Inflammatory macrophage treated with lipopolysaccharide for 1 hour (primary cell): ENCODE data around the gene UBE4A.

Experiments used
- DNase-seq, 2 donors: peaks; one replicate each; pipeline ENCODE4 v3.0.0-alpha.2; 2020 to 2022

Gene UBE4A

GRCh38 chr11:118341815-118342489, 17.4 kb upstream of the UBE4A start:
- DNase-seq: no peak

- no peak for DNase-seq
Observed at GRCh38 chr11:118342503-118343161, 16.8 kb upstream of the UBE4A start, which contains the start of gene CD3D. Gene CD3D (minus strand): TSS chr11:118342705. CDS start chr11:118342607, 98 bp downstream.

GRCh38 chr11:118343248-118343647, 16.2 kb upstream of the UBE4A start:
- DNase-seq: no peak

GRCh38 chr11:118343981-118344515, 15.4 kb upstream of the UBE4A start, which contains the start of gene CD3G:
Gene CD3G (plus strand): TSS chr11:118344344. CDS start chr11:118344424, 80 bp downstream.
- no peak for DNase-seq

GRCh38 chr11:118349475-118349874, 9.9 kb upstream of the UBE4A start:
- DNase-seq: no peak

- DNase-seq: peak; percentile 29 to 84
Observed at GRCh38 chr11:118353084-118353710, 6.2 kb upstream of the UBE4A start.

- DNase-seq: no peak
Observed at GRCh38 chr11:118358071-118358470, 1.3 kb upstream of the UBE4A start.

- no peak for DNase-seq
Observed at GRCh38 chr11:118364956-118365615, 5.7 kb downstream of the UBE4A start.

- no peak for DNase-seq
Observed at GRCh38 chr11:118366287-118366686, 6.9 kb downstream of the UBE4A start.

- no peak for DNase-seq
Observed at GRCh38 chr11:118370774-118371173, 11.4 kb downstream of the UBE4A start.

GRCh38 chr11:118373263-118373662, 13.9 kb downstream of the UBE4A start:
- DNase-seq: no peak

- no peak for DNase-seq
Observed at GRCh38 chr11:118373871-118374270, 14.5 kb downstream of the UBE4A start.

GRCh38 chr11:118374729-118375128, 15.3 kb downstream of the UBE4A start:
- DNase-seq: no peak

- DNase-seq: no peak
Observed at GRCh38 chr11:118375978-118376377, 16.6 kb downstream of the UBE4A start.

- DNase-seq: no peak
Observed at GRCh38 chr11:118379497-118379896, 20.1 kb downstream of the UBE4A start.

- DNase-seq: no peak
Observed at GRCh38 chr11:118380571-118380970, 21.2 kb downstream of the UBE4A start.

- no peak for DNase-seq
Observed at GRCh38 chr11:118382954-118383353, 23.6 kb downstream of the UBE4A start.

- no peak for DNase-seq
Observed at GRCh38 chr11:118383657-118384056, 24.3 kb downstream of the UBE4A start.

GRCh38 chr11:118396097-118396501, 36.7 kb downstream of the UBE4A start:
- no peak for DNase-seq

GRCh38 chr11:118397448-118397847, 38.0 kb downstream of the UBE4A start:
- DNase-seq: no peak

GRCh38 chr11:118398791-118399559, 39.6 kb downstream of the UBE4A start:
- DNase-seq: no peak

GRCh38 chr11:118401151-118401879, 41.9 kb downstream of the UBE4A start, which contains the start of gene ATP5MG:
Gene ATP5MG (plus strand): TSS chr11:118401606. CDS start chr11:118401666, 60 bp downstream.
- DNase-seq: peak; percentile 83 to 96
